GM12874 (cell line): Measurements from ENCODE around the gene PMP22.

Source experiments
- TF ChIP-seq, protein P1 (sequence below): IDR thresholded peaks from 2 replicates; pipeline ENCODE4 v1.5.1; 2011; ENCODE audit warnings: low read depth, mild to moderate bottlenecking, control low read depth, low read length, moderate library complexity; ENCODE audit not compliant: insufficient read depth

Gene PMP22

DNA sequence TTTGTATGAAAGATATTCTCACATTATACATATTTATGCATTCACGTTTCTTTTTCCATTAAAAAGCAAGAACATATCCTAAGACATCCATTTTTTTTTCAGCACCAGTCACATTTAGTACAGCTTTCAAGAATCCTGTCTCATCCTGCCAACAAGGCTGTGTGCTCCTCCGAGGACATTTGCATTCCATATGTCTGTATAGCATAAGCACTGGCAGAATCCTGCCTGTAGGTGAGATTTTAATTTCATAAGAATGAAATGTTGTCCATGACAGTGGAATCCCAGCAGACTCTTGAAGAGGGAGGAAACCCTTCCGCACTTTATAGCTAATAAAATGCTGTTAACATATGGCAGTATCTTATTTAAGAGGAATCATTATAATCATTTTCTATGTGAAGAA, 2.9 kb upstream of the PMP22 start:
- TF ChIP-seq, protein P1, sequence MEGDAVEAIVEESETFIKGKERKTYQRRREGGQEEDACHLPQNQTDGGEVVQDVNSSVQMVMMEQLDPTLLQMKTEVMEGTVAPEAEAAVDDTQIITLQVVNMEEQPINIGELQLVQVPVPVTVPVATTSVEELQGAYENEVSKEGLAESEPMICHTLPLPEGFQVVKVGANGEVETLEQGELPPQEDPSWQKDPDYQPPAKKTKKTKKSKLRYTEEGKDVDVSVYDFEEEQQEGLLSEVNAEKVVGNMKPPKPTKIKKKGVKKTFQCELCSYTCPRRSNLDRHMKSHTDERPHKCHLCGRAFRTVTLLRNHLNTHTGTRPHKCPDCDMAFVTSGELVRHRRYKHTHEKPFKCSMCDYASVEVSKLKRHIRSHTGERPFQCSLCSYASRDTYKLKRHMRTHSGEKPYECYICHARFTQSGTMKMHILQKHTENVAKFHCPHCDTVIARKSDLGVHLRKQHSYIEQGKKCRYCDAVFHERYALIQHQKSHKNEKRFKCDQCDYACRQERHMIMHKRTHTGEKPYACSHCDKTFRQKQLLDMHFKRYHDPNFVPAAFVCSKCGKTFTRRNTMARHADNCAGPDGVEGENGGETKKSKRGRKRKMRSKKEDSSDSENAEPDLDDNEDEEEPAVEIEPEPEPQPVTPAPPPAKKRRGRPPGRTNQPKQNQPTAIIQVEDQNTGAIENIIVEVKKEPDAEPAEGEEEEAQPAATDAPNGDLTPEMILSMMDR = no peak

DNA sequence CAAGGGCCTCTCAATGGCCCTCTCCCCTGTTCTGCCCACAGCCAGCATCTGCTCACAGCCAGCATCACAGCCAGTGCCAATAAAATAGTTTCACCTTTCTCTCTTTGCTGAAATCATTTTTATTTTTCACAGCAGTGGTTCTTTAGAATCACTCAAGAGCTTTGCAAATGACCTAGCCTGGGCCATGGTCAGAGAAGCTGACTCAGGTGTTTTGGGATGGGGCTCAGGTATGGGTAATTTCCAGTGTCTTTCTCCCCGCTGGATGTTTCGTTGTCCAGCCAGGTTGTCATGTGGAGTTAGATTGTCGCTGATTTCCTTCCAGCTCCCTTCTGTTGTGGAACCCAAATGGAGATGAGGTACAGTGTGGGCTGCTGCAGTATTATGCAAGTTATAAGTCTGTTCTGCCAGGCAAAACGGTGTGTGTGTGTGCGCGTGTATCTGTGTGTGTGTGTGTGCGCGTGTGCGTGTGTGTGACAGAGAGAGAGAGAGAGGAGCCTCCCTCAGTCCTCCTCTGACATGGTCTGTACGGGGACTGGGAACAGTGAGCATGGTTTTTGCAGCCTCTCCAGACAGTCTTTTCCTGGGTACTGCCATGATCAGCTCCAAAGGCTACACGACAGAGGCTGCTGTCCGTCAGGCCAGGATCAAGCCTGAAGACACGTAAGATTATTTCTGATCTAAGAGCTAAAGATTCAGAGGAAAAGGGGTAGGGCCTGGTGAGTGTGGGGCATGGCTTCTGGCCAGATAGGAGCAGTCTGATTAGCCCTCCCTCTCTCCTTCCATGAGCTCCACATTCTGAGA, 1.4 kb upstream of the PMP22 start:
- TF ChIP-seq, protein P1 = no peak

DNA sequence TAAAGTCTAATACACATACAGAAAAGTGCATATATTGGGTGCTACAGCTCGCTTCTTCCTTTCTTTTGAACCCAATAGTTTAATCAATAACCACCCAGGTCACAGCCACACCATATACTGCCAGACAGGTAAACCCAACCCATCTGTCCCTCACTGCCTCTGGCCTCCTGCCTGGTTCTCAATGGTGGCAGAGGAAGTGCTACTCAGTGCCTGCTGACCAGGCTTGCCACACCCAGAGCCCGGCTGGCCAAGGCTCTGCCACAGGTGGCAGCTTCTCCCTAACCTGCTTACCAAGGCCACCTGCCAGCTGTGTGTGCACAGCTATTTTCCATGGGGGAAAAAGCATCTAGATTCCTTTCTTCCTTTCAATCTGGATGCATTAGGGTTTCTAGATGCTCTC, 584 bp downstream of the PMP22 start:
- TF ChIP-seq, protein P1 = no peak

DNA sequence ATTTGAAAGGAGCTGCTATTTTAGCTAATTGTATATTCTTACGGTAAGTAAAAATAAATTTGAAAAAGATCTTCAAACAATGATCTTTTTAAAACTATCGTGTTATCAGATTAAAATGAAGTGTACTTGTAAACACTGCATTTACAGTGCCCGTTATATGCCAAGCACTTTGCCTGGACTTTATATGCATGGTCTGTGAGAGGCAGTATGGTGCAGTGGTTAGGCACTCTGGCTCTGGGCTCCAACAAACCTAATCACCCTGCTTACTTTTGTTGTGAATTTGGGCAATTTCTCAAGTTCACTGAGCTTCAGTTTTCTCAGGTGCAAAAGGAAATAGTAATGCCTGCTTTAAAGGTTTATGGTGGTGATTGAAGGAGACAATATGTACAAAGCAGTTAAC, 1.4 kb downstream of the PMP22 start:
- TF ChIP-seq, protein P1 = no peak

DNA sequence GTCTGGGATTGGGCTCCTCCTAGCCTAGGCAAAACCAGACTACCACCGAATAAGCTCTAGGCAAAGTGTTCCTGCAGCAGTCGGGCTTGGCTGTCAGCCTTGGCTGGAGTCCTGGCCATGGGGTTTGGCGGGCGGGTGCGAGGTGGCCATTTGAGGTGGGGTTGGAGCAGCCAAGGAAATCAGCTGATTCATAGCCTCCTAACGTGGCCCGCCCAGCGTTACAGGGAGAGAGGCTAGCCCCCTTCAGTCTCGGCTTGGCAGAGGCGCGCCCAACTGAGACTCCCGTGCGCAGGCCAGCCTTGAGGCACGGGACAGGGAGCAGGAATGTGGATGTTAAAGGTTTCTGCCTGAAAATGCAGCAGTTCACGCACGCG, 1.9 kb downstream of the PMP22 start:
- TF ChIP-seq, protein P1 = no peak

DNA sequence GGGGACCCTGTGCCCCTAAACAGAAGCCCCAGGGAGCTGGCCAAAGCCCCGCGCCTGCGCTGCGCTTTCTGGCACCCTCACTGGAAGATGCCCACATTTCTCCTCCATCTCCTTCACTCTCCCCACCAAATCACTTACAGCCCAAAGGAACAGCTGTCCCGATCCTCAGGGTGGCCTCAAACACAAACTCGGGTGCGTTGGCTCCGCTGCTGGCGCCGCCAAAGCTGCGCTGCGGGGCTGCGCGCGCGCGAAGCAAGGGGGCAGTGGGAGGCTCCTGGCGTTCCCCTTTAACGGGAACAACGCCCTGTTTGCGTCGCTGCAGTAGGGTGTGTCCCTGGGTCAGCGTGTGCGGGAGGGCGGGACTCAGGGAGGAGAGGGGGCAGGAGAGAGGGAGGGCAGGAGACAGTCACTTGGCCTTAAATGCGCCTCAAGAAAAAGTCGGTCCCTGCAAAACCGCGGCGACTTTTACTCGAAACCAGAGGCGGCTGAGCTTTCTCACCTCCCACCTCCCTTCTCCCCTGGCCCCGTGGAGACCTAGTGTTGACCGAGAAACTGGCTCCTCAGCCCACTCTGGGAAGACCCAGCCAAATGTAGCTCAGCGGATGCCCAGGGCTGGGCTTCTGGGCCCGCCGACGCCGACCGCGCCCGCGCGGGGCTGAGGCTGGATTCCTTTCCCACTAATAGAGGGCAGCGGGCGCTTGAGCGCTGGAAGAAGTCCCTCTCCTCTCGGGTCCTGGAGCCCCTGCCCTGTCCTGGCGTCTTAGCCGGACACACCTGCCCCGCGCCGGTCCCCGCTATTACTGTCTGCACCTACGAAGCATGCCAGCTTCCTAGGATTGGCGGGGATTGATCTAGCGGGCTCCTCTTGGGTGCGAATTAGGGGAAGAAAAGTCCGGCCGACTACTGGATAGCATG, 2.6 kb downstream of the PMP22 start:
- TF ChIP-seq, protein P1 = no peak

DNA sequence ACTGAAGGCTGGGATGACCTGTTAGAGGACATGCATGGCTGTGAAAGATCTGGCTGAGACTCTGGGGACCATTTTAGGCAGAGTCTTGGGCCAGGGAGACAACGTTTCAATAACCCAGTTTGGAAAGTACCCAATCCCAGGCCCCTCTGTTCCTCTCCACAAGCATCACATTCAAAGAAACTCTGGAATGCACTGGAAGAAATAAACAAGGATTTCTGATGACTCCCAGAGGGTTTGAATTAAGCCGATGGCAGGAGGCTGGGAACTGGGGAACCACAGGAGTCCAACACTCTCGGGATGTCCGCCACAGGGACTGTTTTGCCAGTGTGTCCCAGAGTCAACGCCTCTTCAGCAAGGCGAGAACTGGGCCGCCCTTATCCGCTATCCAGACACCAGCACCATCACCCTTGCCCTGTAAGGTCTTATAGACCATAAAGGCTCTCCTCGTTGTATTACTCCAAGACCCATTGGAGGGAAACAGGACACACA, 3.3 kb downstream of the PMP22 start:
- TF ChIP-seq, protein P1 = no peak
